Psoas muscle (tissue), 8 donors: ENCODE data around the gene NUP93. TPM values are rescaled to one million over a fixed set of nuclear protein-coding genes. Genes with fewer than 3 reads are reported as not detected.

Experiments used
- ATAC-seq, 4 donors: fragments of 200-7000 bp; cut with Tn5 transposase; one replicate each; pipeline ENCODE4 v1.9.1; 2020; ENCODE audit warnings: moderate library complexity in 3 of 4, mild to moderate bottlenecking in 2 of 4
- DNase-seq, 2 donors: peaks; one replicate each; pipeline ENCODE4 v3.0.0-alpha.2; 2020
- H3K27ac ChIP-seq: fragments of 200-600 bp; one replicate; pipeline ENCODE4 v1.8.0; 2022
- H3K27me3 ChIP-seq, 3 donors: fragments of 200-600 bp in 1 of 3; one replicate each; pipeline versions ENCODE4 v1.6.1 to v1.8.0; 2013 to 2022; ENCODE audit warnings: low read length in 2 of 3, mild to moderate bottlenecking in 2 of 3, moderate library complexity in 1 of 3; ENCODE audit not compliant: insufficient read depth in 3 of 3
- H3K36me3 ChIP-seq, 2 donors: fragments of 200-600 bp in 1 of 2; one replicate each; pipeline versions ENCODE4 v1.6.1 to v1.8.0; 2013 to 2022; ENCODE audit warnings: low read depth in 1 of 2, mild to moderate bottlenecking in 1 of 2, moderate library complexity in 1 of 2; ENCODE audit not compliant: insufficient read depth in 1 of 2
- H3K4me1 ChIP-seq: fragments of 200-600 bp; one replicate; pipeline ENCODE4 v1.8.0; 2022
- H3K4me3 ChIP-seq: fragments of 200-600 bp; one replicate; pipeline ENCODE4 v1.8.0; 2022; ENCODE audit warnings: mild to moderate bottlenecking
- H3K9me3 ChIP-seq: fragments of 200-600 bp; one replicate; pipeline ENCODE4 v1.8.0; 2022
- WGBS, 3 donors: extraction: QIAGEN DNeasy Blood & Tissue Kit; methylation state at CpG; one replicate each; pipeline versions ENCODE4 v1.1.6 to v1.1.7; 2013; 5-methylcytosine and 5-hydroxymethylcytosine counted together
- intact Hi-C, 2 donors: fragments of 100-400 bp; cut with DNase I; formaldehyde crosslinking; loops; one replicate each; pipeline versions ENCODE4 v1.11.0 to v1.14.2; 2022
- polyA plus RNA-seq, 3 donors: library from polyadenylated mRNA; stranded (reverse); fragments of 200-250 nt; gene quantifications; one replicate each; pipeline ENCODE4 v1.2.3, GENCODE V29; 2013
- total RNA-seq, 4 donors: library from RNA; stranded (reverse); fragmentation: NEBNext Ultra II Directional in 2 of 4; extraction: Animal tissue kit (Norgen Biotek cat#: 25700) in 2 of 4; gene quantifications; one replicate each; pipeline versions ENCODE4 v1.2.1 to v1.2.4, GENCODE V29; 2021 to 2023
- TF ChIP-seq, protein P1 (sequence below): fragments of 200-600 bp; IDR thresholded peaks from one replicate; pipeline ENCODE4 v1.8.0; 2022; ENCODE audit warnings: antibody characterized with exemption
- donor health status: healthy with polysubstance abuse.
- donor health status: DM: no; HTN: no; CAD: no; lungs with moderate emphysema.
- donor health status: Bipolar disorder and iron deficiency.
- donor health status: healthy.
- donor health status: DM: yes; HTN: yes; CAD: no.
- donor health status: DM: no; HTN: no; CAD: no.
- donor health status: DM: no; HTN: no; CAD: no.
- donor health status: DM: yes; HTN: yes; CAD: no.

Gene NUP93
- total and polyA plus RNA-seq, 7 donors = 16.5 to 44.3 (median 25.5) TPM

DNA sequence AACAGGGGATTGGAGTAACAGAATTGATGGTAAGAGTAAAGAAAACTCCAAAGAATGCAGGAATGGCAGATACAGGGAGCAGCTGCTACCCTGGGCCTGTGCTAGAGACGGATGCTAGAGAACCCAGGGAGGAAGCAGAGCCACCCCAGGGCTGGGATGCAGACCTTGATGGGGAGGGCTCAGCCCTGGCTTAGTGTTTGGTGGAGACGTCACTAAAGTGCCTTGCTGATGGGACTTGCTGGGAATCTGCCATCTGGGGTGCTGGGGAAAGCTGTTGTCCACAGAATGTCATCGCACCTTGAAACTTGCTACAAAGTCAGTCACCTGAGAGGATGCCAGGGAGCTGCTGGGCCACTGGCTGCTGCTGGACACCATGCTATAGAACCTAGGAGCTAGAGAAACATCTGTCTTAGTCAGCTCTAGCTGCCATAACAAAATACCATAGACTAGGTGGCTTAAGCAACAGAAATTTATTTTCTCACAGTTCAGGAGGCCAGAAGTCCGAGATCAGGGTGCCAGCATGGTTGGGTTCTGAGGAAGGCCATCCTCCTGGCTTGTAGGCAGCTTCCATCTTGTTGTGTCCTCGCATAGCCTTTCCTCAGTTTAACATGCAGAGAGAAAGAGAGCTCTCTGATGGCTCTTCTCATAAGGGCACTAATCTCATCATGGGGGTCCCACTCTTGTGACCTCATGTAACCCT is 32.3 kb upstream of the NUP93 start:
- TF ChIP-seq, protein P1, sequence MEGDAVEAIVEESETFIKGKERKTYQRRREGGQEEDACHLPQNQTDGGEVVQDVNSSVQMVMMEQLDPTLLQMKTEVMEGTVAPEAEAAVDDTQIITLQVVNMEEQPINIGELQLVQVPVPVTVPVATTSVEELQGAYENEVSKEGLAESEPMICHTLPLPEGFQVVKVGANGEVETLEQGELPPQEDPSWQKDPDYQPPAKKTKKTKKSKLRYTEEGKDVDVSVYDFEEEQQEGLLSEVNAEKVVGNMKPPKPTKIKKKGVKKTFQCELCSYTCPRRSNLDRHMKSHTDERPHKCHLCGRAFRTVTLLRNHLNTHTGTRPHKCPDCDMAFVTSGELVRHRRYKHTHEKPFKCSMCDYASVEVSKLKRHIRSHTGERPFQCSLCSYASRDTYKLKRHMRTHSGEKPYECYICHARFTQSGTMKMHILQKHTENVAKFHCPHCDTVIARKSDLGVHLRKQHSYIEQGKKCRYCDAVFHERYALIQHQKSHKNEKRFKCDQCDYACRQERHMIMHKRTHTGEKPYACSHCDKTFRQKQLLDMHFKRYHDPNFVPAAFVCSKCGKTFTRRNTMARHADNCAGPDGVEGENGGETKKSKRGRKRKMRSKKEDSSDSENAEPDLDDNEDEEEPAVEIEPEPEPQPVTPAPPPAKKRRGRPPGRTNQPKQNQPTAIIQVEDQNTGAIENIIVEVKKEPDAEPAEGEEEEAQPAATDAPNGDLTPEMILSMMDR = no peak
- 80 to 90% (median 90%) methylated on average over 5 of the region's 5 CpGs for WGBS, 3 donors
- Histone ChIP-seq H3K27ac (no peak overlapping the region), H3K36me3 (no peaks in the 10 kb centered on the region), H3K4me3 (no peak overlapping the region), H3K4me1 (no peaks in the 10 kb centered on the region), H3K27me3 (no peaks in the 10 kb centered on the region), H3K9me3 (no peaks in the 10 kb centered on the region)
- intact Hi-C loops = no loop called here
- DNase-seq (no peak), ATAC-seq (no peak)

DNA sequence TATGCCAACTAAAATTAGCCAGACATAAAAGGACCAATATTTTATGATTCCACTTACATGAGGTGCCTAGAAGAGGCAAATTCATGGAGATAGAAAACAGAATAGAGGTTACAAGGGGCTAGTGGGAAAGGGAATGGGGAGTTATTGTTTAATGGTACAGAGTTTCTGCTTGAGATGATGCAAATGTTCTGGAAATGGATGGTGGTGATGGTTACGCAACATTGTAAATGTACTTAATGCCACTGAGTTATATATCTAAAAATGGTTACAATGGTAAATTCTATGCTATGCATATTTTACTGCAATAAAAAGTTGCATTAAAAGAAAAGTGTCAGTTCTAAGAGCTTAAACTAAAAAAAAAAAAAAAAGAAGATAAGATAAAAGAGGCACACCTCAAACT is 29.7 kb upstream of the NUP93 start:
- Histone ChIP-seq H3K36me3 (no peaks in the 10 kb centered on the region), H3K27ac (no peak overlapping the region), H3K27me3 (no peaks in the 10 kb centered on the region), H3K4me1 (no peaks in the 10 kb centered on the region), H3K9me3 (no peaks in the 10 kb centered on the region), H3K4me3 (no peak overlapping the region)
- TF ChIP-seq, protein P1 = no peak
- intact Hi-C loops = loop anchor here (5.0 to 10.0 kb wide), 3 partner anchors 98 to 188 kb away; no protein-coding TSS in a partner anchor
- ATAC-seq = no peak
- no peak for DNase-seq
- WGBS, 3 donors = 19 to 100% (median 46%) methylated on average over 1 of the region's 1 CpG

DNA sequence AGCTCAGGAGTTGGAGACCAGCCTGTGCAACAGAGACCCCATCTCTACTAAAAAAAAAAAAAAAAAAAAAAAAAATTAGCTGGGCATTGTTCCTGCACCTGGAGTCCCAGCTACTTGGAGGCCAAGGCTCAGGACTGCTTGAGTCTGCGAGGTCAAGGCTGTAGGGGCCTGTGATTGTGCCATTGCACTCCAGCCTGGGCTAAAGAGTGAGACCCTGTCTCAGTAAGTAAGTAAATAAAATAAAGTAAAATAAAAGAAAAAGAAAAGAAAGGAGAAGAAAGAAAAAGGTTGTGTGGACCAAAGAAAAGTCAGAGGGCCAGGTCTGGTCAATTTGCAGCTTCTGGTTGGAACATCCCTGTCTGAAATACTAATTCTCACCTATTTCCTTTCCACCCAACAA is 29.3 kb upstream of the NUP93 start:
- Histone ChIP-seq H3K27ac (no peak overlapping the region), H3K9me3 (no peaks in the 10 kb centered on the region), H3K4me3 (no peak overlapping the region), H3K4me1 (no peaks in the 10 kb centered on the region), H3K27me3 (no peaks in the 10 kb centered on the region), H3K36me3 (no peaks in the 10 kb centered on the region)
- TF ChIP-seq, protein P1 = no peak
- WGBS, 3 donors = 96 to 100% (median 100%) methylated on average over 1 of the region's 1 CpG
- DNase-seq (no peak), ATAC-seq (no peak)
- intact Hi-C loops = loop anchor here (5.0 to 10.0 kb wide), 3 partner anchors 98 to 188 kb away; no protein-coding TSS in a partner anchor

DNA sequence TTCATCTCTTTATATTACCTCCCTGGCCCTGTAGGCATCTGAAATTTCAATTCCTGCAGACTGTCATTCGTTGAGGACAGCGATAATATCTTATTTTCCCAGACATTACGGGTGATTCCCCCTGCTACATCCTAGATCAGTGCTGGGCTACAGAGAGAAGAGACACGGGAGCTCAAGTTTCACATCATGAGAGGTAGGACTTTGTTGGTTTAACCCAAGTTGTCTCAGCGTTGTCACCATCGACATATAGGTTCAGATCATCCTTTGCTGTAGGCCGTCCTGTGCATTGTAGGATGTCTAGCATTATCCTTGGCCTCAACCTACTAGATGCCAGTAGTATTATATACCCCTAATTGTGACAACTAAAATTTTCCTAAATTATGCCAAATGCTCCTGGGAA is 28.4 kb upstream of the NUP93 start:
- Histone ChIP-seq H3K27me3 (no peaks in the 10 kb centered on the region), H3K36me3 (no peaks in the 10 kb centered on the region), H3K9me3 (no peaks in the 10 kb centered on the region), H3K27ac (no peak overlapping the region), H3K4me3 (no peak overlapping the region), H3K4me1 (no peaks in the 10 kb centered on the region)
- peak in 2 of 4 donors; percentile 27 to 32 for ATAC-seq
- no peak for DNase-seq
- intact Hi-C loops = loop anchor here (5.0 to 10.0 kb wide), 3 partner anchors 99 to 189 kb away; no protein-coding TSS in a partner anchor
- TF ChIP-seq, protein P1 = no peak
- WGBS, 3 donors = 83 to 87% (median 85%) methylated on average over 7 of the region's 7 CpGs
